CD4-positive, alpha-beta T cell treated with Interleukin-15 for 1 hour (primary cell): ENCODE data around the gene TYRP1.

Experiments
- DNase-seq: peaks from one replicate; pipeline ENCODE4 v3.0.0-alpha.2; 2020

TYRP1 gene

DNA sequence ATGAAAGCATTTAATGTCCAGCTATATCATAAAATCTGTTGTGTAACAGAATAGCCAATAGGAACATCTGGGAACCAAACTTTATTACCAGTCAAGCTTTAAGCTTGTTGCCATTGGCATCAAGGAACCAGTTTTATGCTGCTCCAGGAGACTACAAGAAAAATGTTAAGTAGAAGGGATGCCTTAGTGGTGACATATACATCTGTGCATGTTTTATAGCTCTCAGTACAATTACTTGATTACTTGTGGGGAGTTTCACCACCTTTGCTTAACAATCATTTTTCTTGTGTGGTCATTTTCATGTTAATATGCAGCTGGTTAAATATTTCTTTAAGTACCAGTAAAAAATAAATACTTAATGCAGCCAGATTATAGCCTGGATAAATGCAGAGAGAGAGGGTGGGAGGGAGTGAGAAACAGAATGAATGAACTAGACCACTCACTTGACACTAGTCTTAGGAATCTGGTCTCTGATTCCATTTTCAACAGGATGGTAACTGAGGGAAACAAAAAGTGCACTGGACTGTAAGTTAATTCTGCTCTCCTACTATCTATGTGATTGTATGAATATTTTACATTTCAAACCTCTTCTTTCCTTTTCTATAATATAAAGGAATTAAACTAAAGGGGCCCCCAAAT is 45.9 kb downstream of the TYRP1 start:
- no peak for DNase-seq

DNA sequence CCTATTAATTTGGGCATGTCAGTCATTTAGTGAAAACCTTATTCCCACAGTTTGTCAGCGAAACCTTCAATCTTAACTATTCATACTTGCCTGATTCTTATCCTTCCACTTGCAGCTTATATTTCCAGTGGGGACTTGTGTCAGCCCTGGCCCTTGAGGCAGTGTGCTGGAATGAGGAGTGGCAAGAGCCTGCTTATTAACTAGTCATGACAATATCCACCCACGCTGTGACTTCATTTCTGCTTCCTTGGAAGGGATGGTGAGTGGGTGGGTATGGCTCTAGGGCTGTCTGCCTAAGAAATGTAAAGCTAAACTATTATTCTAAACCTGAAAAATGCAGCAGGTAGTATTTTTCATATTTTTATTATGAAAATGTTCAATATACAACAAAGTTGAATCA is 47.7 kb downstream of the TYRP1 start:
- no peak for DNase-seq

DNA sequence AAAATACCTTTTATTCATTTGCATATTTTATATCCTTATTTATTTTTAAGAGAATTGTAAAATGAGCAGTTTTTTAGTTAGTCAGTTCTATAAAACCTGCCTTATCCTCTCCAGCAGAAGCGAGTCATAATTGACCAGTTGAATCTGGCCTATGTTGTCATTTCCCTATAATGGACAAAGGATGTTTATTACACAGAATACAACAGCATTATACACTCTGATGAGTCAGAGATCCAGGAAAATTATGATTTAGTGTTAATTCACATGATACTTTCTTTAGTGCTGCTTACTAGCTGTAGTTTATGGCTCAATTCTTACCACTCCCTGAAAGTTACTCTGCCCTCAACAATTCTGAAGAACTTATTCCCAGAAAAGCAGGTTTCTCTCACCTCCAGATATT is 54.8 kb downstream of the TYRP1 start:
- no peak for DNase-seq

DNA sequence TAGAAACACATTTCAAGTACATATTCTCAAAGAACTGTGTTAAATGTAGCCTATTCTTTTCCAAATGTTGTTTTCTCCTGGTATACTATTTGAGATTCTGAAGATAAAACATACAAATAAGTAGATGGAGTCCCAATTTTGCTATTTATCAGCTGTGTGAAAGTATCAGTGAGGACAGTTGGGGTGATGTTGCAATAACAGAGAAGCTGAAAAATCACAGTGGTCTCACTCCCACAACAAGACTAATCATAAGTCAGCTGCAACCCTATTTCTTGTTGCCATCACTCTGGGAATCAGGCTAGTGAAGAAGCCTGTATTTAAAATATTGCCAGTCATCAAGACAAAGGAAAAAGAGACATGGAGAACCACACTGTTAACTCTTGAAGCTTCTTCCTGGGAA is 55.8 kb downstream of the TYRP1 start:
- no peak for DNase-seq

DNA sequence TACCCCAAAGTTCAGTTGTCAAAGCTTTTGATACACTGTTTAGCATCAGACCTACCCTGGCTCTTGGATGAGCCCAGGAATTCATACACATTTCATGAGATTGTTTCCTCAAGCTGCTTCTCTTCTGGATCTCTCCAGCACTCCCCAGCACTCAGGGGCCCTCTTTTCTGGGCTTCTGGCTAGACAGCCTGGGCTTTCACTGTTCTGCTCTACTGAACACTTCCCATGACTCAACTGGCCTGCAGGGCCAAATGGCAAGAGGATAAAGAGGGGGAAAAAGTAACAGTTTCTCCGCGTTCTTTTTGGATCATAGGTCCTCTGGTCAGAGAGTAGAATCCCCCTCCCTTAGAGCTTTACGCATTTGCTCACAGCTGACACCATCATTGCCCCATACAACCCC is 60.7 kb downstream of the TYRP1 start:
- no peak for DNase-seq

DNA sequence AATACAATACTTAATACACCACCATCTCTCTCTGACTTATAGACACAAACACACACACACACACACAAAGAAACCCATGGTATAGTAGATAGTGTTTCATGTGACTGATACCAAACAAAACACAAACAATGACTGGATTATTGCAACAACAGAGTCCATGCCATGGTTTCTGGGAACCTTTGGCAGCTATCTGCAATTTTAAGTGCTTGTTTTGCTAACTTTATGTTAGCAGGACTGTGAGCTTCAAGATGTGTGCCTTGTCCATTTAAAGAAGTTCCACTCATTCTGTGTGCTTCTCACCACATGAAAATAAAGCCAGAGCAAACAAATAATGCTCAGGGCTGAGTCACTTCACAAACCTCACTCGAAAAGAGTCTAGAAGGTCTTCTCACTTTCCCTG is 66.6 kb downstream of the TYRP1 start:
- no peak for DNase-seq
